Measurements from ENCODE around the gene CACNA2D4. TPM values are rescaled to one million over a fixed set of nuclear protein-coding genes. Genes with fewer than 3 reads are reported as not detected.

CACNA2D4 gene
- total and polyA plus RNA-seq, 12 donors: 0.54 to 9.1 (median 3.1) TPM

DNA sequence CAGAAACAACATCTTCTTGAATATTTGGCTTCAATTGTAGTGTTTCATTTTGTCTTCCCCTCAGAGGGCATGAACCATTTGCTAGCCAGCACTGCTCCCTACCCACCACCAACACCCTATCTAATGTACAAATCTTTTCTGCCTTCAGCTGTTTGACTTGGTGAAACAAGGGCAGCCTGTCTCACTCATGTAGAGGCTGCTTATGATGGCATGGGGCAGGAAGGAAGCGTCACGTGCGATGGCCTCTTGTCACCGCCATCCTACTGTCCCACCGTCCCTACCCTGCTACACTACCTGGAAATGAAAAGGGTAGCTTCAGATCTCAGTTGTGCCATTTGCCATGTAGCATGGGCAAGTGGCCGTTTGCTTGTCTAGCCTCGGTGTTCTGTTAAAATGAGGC lies 128.0 kb downstream of the CACNA2D4 start:
- intact Hi-C loops (cut with DNase I): loop anchor here (2.0 to 10.0 kb wide), 2 partner anchors 138 to 794 kb away; no protein-coding TSS in a partner anchor
- WGBS, 4 donors: 64 to 78% (median 69%) methylated on average over 6 to 7 of the region's 7 CpGs
- peaks cover 2 to 5% of the 10 kb centered on the region in 2 donors for H3K4me1 ChIP-seq (replicated peaks in 1 of 2)
- H3K27me3 ChIP-seq: no peaks in the 10 kb centered on the region
- H3K4me3 ChIP-seq: no peak overlapping the region
- no peak overlapping the region for H3K27ac ChIP-seq
- TF ChIP-seq POLR2A (IDR thresholded peaks at IDR 0.05): no peak
- TF ChIP-seq, protein P1, sequence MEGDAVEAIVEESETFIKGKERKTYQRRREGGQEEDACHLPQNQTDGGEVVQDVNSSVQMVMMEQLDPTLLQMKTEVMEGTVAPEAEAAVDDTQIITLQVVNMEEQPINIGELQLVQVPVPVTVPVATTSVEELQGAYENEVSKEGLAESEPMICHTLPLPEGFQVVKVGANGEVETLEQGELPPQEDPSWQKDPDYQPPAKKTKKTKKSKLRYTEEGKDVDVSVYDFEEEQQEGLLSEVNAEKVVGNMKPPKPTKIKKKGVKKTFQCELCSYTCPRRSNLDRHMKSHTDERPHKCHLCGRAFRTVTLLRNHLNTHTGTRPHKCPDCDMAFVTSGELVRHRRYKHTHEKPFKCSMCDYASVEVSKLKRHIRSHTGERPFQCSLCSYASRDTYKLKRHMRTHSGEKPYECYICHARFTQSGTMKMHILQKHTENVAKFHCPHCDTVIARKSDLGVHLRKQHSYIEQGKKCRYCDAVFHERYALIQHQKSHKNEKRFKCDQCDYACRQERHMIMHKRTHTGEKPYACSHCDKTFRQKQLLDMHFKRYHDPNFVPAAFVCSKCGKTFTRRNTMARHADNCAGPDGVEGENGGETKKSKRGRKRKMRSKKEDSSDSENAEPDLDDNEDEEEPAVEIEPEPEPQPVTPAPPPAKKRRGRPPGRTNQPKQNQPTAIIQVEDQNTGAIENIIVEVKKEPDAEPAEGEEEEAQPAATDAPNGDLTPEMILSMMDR (IDR thresholded peaks at IDR 0.05): no peak
- no peak for DNase-seq
- no peaks in the 10 kb centered on the region for H3K9me3 ChIP-seq (replicated peaks in 1 of 3)
- H3K36me3 ChIP-seq (replicated peaks in 1 of 2): peaks cover 0 to 18% of the 10 kb centered on the region in 2 donors

GRCh38 chr12:1787714-1788113 lies 130.7 kb downstream of the CACNA2D4 start:
- Histone ChIP-seq H3K4me3 (no peak overlapping the region), H3K4me1 (replicated peaks in 1 of 2) (peaks cover 0 to 10% of the 10 kb centered on the region in 2 donors), H3K36me3 (replicated peaks in 1 of 2) (peaks cover 0 to 32% of the 10 kb centered on the region in 2 donors), H3K27me3 (no peaks in the 10 kb centered on the region), H3K27ac (no peak overlapping the region), H3K9me3 (replicated peaks in 1 of 3) (no peaks in the 10 kb centered on the region)
- no peak for TF ChIP-seq POLR2A (IDR thresholded peaks at IDR 0.05)
- TF ChIP-seq, protein P1 (IDR thresholded peaks at IDR 0.05): no peak
- intact Hi-C loops (cut with DNase I): loop anchor here in 1 of 2 donors (2.0 kb wide), 1 partner anchor 133 kb away; no protein-coding TSS in a partner anchor
- WGBS, 4 donors: 73 to 89% (median 79%) methylated on average over 6 of the region's 6 CpGs
- DNase-seq: no peak

DNA sequence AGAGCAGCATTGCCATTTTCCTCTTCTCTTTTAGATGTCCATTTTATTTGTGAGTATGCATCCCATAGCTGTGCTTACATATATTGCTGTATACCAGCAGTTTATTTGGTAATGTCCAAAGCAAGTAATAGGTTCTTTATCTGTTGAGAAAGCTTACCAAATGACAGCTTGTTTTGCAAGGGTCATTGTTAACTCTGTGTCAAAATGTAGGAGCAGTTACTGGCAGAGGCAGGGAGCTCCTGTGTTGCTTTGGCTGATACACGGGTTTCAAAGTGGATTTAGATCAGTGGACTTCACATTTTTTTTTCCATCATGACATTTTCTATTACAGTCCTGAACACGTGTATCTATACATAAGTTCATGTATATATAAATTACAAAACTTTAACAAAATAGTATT lies 136.2 kb downstream of the CACNA2D4 start:
- peaks cover 0 to 26% of the 10 kb centered on the region in 2 donors for H3K4me1 ChIP-seq (replicated peaks in 1 of 2)
- peaks cover 0 to 44% of the 10 kb centered on the region in 2 donors for H3K36me3 ChIP-seq (replicated peaks in 1 of 2)
- no peaks in the 10 kb centered on the region for H3K9me3 ChIP-seq (replicated peaks in 1 of 3)
- TF ChIP-seq, protein P1 (IDR thresholded peaks at IDR 0.05): no peak
- no peak for TF ChIP-seq POLR2A (IDR thresholded peaks at IDR 0.05)
- no peak overlapping the region for H3K4me3 ChIP-seq
- WGBS, 4 donors: 58 to 65% (median 62%) methylated on average over 2 of the region's 2 CpGs
- DNase-seq: no peak
- intact Hi-C loops (cut with DNase I): no loop called here
- H3K27ac ChIP-seq: no peak overlapping the region
- no peaks in the 10 kb centered on the region for H3K27me3 ChIP-seq

DNA sequence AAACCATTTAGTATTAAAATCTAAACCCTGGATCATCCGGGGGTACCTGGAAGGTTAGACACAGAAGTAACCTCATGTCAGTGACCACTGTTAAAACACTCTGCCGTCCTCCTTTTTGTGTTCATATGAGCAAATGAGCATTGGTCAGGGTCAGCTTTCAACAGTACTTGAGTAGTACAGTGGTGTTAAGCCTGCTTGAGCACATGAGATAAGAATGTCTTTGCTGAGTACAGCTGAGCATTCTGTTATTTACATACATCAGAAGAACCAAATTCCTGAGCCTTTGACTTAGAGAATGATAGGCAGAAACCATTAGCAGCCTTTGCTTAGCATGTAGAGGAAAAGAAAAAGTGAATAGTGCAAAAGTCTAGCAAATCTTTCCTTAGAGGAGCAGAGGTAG lies 136.7 kb downstream of the CACNA2D4 start:
- TF ChIP-seq POLR2A (IDR thresholded peaks at IDR 0.05): no peak
- TF ChIP-seq, protein P1 (IDR thresholded peaks at IDR 0.05): no peak
- 32 to 71% (median 54%) methylated on average over 1 to 2 of the region's 2 CpGs for WGBS, 4 donors

More for the DNA sequence above, 136.7 kb downstream of the CACNA2D4 start:
- DNase-seq: no peak
- no peak overlapping the region for H3K4me3 ChIP-seq
- H3K27ac ChIP-seq: no peak overlapping the region
- intact Hi-C loops (cut with DNase I): no loop called here
- peaks cover under 1 to 28% of the 10 kb centered on the region in 2 donors for H3K4me1 ChIP-seq (replicated peaks in 1 of 2)
- H3K27me3 ChIP-seq: no peaks in the 10 kb centered on the region
- H3K36me3 ChIP-seq (replicated peaks in 1 of 2): peaks cover 0 to 39% of the 10 kb centered on the region in 2 donors
- no peaks in the 10 kb centered on the region for H3K9me3 ChIP-seq (replicated peaks in 1 of 3)

Measured in adrenal gland (tissue), 12 donors.